Hepatocyte (in vitro differentiated cells): ENCODE measurements around the gene ROBO1. TPM values are rescaled to one million over a fixed set of nuclear protein-coding genes. Genes with fewer than 3 reads are reported as not detected.

Experiments used
- DNase-seq: peaks from one replicate; pipeline ENCODE4 v3.0.0-alpha.2; 2016; ENCODE audit warnings: low spot score
- H2AFZ ChIP-seq: fragments of 200-600 bp; sonication (generic); 2 replicates; pipeline ENCODE4 v1.6.0; 2016; ENCODE audit warnings: antibody characterized with exemption, mild to moderate bottlenecking
- H3K27ac ChIP-seq: fragments of 200-600 bp; sonication (generic); 2 replicates; pipeline ENCODE4 v1.5.1; 2016; ENCODE audit warnings: mild to moderate bottlenecking
- H3K27me3 ChIP-seq: fragments of 200-600 bp; sonication (generic); 2 replicates; pipeline ENCODE4 v1.6.1; 2016
- H3K36me3 ChIP-seq: fragments of 200-600 bp; sonication (generic); replicated peaks from 2 replicates; pipeline ENCODE4 v1.5.1; 2016; ENCODE audit warnings: low read depth; ENCODE audit not compliant: insufficient read depth
- H3K4me1 ChIP-seq: fragments of 200-600 bp; sonication (generic); 2 replicates; pipeline ENCODE4 v1.5.1; 2016; ENCODE audit warnings: mild to moderate bottlenecking, moderate library complexity; ENCODE audit not compliant: insufficient read depth
- H3K4me2 ChIP-seq: fragments of 200-600 bp; sonication (generic); 2 replicates; pipeline ENCODE4 v1.6.0; 2016
- H3K4me3 ChIP-seq: fragments of 200-600 bp; sonication (generic); 2 replicates; pipeline ENCODE4 v1.5.1; 2016; ENCODE audit warnings: mild to moderate bottlenecking
- H3K79me2 ChIP-seq: fragments of 200-600 bp; sonication (generic); 2 replicates; pipeline ENCODE4 v1.6.0; 2017; ENCODE audit warnings: mild to moderate bottlenecking
- H3K9me2 ChIP-seq: fragments of 200-600 bp; sonication (generic); replicated peaks from 2 replicates; pipeline ENCODE4 v1.6.0; 2017; ENCODE audit warnings: mild to moderate bottlenecking; ENCODE audit not compliant: insufficient read depth
- H3K9me3 ChIP-seq: fragments of 200-600 bp; sonication (generic); 2 replicates; pipeline ENCODE4 v1.5.1; 2016; ENCODE audit warnings: low read depth, mild to moderate bottlenecking
- H4K20me1 ChIP-seq: fragments of 200-600 bp; sonication (generic); 2 replicates; pipeline ENCODE4 v1.6.0; 2016; ENCODE audit warnings: mild to moderate bottlenecking; ENCODE audit not compliant: insufficient read depth, poor library complexity, severe bottlenecking
- EZH2 ChIP-seq: fragments of 200-600 bp; sonication (generic); IDR thresholded peaks from 2 replicates; pipeline ENCODE4 v1.6.1; 2016; ENCODE audit warnings: antibody characterized with exemption, mild to moderate bottlenecking, borderline replicate concordance
- EZH2phosphoT487 ChIP-seq: fragments of 200-600 bp; sonication (generic); IDR thresholded peaks from one replicate; pipeline ENCODE4 v1.6.1; 2018; ENCODE audit warnings: antibody characterized with exemption, mild to moderate bottlenecking, low read depth, moderate library complexity; ENCODE audit not compliant: unreplicated experiment, severe bottlenecking
- WGBS: methylation state at CpG from one replicate; pipeline ENCODE4 v1.1.6; 2016; ENCODE audit warnings: low lambda C conversion rate; ENCODE audit errors: missing lambda C conversion rate; 5-methylcytosine and 5-hydroxymethylcytosine counted together
- polyA plus RNA-seq: library from polyadenylated mRNA; unstranded; fragments of >200 nt; fragmentation: Nextera tagmentation; extraction: Ambion mirVana; gene quantifications from 2 replicates; pipeline ENCODE4 v1.2.1, GENCODE V29; 2016
- total RNA-seq: library from RNA; depleted of rRNA; stranded (reverse); fragments of >200 nt; gene quantifications from 2 replicates; pipeline ENCODE4 v1.2.3, GENCODE V29; 2014
- TF ChIP-seq, protein P1 (sequence below): fragments of 200-600 bp; sonication (generic); IDR thresholded peaks from 2 replicates; pipeline ENCODE4 v1.5.1; 2016; ENCODE audit warnings: antibody characterized with exemption, mild to moderate bottlenecking; ENCODE audit not compliant: poor library complexity

The ROBO1 gene
- total and polyA plus RNA-seq, 2 experiments from 2014 or later, result 13.6 to 44.3 TPM

DNA sequence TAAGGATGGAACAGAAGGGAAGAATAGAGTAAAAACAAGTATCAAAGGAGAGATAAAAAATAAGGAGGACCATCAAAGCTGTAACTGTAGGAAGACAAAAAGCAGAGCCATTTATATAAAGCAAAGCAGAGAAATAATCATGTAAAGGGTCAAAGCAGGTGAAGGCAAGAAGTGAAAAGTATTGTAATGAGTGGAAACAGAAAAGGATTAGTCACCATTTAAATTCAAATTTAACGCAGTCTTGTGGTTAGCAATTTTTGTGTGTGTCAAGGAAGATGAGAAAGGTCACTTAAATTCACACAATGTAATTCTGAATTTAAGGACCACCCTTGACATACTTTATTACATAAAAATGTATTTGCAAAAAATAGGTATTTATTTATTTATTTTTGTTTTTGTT is 567.8 kb downstream of the ROBO1 start:
- TF ChIP-seq EZH2, result no peak
- TF ChIP-seq, protein P1, sequence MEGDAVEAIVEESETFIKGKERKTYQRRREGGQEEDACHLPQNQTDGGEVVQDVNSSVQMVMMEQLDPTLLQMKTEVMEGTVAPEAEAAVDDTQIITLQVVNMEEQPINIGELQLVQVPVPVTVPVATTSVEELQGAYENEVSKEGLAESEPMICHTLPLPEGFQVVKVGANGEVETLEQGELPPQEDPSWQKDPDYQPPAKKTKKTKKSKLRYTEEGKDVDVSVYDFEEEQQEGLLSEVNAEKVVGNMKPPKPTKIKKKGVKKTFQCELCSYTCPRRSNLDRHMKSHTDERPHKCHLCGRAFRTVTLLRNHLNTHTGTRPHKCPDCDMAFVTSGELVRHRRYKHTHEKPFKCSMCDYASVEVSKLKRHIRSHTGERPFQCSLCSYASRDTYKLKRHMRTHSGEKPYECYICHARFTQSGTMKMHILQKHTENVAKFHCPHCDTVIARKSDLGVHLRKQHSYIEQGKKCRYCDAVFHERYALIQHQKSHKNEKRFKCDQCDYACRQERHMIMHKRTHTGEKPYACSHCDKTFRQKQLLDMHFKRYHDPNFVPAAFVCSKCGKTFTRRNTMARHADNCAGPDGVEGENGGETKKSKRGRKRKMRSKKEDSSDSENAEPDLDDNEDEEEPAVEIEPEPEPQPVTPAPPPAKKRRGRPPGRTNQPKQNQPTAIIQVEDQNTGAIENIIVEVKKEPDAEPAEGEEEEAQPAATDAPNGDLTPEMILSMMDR, result no peak
- TF ChIP-seq EZH2phosphoT487, result no peak
- H4K20me1 ChIP-seq, result no peaks in the 10 kb centered on the region
- no peaks in the 10 kb centered on the region for H3K9me2 ChIP-seq
- no peaks in the 10 kb centered on the region for H3K36me3 ChIP-seq
- H3K4me2 ChIP-seq, result no peak overlapping the region
- H2AFZ ChIP-seq, result no peak overlapping the region
- no peaks in the 10 kb centered on the region for H3K4me1 ChIP-seq
- H3K4me3 ChIP-seq, result no peak overlapping the region
- H3K27me3 ChIP-seq, result no peaks in the 10 kb centered on the region
- DNase-seq, result no peak
- no peak overlapping the region for H3K27ac ChIP-seq
- 68% methylated on average over 1 of the region's 1 CpG for WGBS
- no peaks in the 10 kb centered on the region for H3K9me3 ChIP-seq
- H3K79me2 ChIP-seq, result no peaks in the 10 kb centered on the region

DNA sequence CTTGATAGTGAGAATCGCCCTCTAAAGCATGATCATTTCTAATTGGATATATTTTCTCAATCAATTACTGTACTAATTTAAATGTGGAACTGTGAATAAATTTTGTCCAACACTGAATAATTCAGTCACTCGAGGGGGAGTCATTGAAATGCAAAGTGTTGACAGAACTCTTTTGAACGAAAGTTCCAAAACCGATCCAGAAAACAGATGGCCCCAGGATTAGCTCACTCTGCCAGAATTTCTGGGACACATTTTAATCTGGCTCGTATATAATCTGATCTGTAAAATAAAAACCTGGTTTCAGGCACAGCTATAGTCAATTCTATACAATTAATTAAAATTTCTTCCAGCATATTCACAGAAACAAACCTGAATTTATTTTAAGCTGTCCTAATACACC is 580.4 kb downstream of the ROBO1 start:
- no peaks in the 10 kb centered on the region for H3K79me2 ChIP-seq
- no peak overlapping the region for H3K27ac ChIP-seq
- H3K27me3 ChIP-seq, result no peaks in the 10 kb centered on the region
- 74% methylated on average over 5 of the region's 5 CpGs for WGBS
- H3K36me3 ChIP-seq, result no peaks in the 10 kb centered on the region
- H3K4me3 ChIP-seq, result no peak overlapping the region
- no peaks in the 10 kb centered on the region for H3K9me3 ChIP-seq
- H3K9me2 ChIP-seq, result no peaks in the 10 kb centered on the region
- no peak overlapping the region for H3K4me2 ChIP-seq
- no peaks in the 10 kb centered on the region for H3K4me1 ChIP-seq
- no peak overlapping the region for H2AFZ ChIP-seq
- H4K20me1 ChIP-seq, result no peaks in the 10 kb centered on the region
- DNase-seq, result no peak
- TF ChIP-seq EZH2phosphoT487 (no peak), EZH2 (no peak)
- TF ChIP-seq, protein P1, result no peak

DNA sequence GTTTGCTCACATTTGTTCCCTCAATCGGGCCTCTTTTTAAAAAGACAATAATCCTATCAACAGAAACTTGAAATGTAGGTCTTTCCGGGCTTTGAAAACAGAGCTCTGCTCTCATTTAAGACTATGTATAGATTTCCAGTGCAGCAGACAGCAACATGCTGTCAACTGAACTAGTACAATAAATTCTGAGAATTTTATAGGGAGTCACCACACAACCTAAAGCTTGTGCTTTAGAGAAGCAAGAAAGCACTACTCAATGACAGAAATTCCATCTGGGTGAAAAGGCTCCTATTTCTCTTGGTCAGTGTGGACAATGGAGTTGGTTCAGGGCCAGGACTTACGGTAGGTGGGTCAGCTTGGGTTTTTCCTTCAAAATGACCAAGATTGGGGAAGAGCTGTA is 583.5 kb downstream of the ROBO1 start:
- H3K9me2 ChIP-seq, result no peaks in the 10 kb centered on the region
- no peaks in the 10 kb centered on the region for H3K27me3 ChIP-seq
- WGBS, result 29% methylated on average over 3 of the region's 3 CpGs
- H3K4me1 ChIP-seq, result no peaks in the 10 kb centered on the region
- DNase-seq, result no peak
- no peaks in the 10 kb centered on the region for H3K36me3 ChIP-seq
- TF ChIP-seq EZH2 (no peak), EZH2phosphoT487 (no peak)
- TF ChIP-seq, protein P1, result no peak
- no peaks in the 10 kb centered on the region for H3K9me3 ChIP-seq
- H3K27ac ChIP-seq, result no peak overlapping the region
- H3K4me3 ChIP-seq, result no peak overlapping the region
- H3K4me2 ChIP-seq, result peak overlapping the region; percentile 55
- H2AFZ ChIP-seq, result peak overlapping the region; percentile 19
- no peaks in the 10 kb centered on the region for H4K20me1 ChIP-seq
- no peaks in the 10 kb centered on the region for H3K79me2 ChIP-seq

DNA sequence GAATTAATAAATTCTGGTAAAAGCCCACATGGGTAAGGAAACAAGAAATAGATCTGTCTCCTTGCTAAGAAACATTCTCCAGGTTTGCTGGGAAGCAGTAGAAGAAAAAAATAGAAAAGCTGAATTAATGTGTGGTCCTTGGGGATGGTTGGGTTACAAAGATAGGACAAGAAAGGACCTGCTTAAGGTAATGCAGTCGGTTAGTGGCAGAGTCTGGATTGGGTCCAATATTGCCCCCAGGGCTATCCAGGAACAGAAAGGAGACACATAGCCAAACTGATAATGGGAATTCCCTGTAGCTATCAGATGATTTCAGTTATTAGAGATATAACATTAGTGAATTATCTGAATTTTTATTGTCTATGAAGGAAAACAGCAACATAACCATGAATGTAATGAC is 584.3 kb downstream of the ROBO1 start:
- no peak overlapping the region for H3K4me3 ChIP-seq
- no peaks in the 10 kb centered on the region for H3K9me3 ChIP-seq
- H4K20me1 ChIP-seq, result no peaks in the 10 kb centered on the region
- no peaks in the 10 kb centered on the region for H3K27me3 ChIP-seq
- TF ChIP-seq EZH2phosphoT487 (no peak), EZH2 (no peak)
- TF ChIP-seq, protein P1, result no peak
- no peaks in the 10 kb centered on the region for H3K79me2 ChIP-seq
- no peaks in the 10 kb centered on the region for H3K9me2 ChIP-seq
- no peaks in the 10 kb centered on the region for H3K4me1 ChIP-seq
- WGBS, result 79% methylated on average over 1 of the region's 1 CpG
- no peaks in the 10 kb centered on the region for H3K36me3 ChIP-seq
- H3K27ac ChIP-seq, result no peak overlapping the region
- no peak overlapping the region for H2AFZ ChIP-seq
- no peak for DNase-seq
- H3K4me2 ChIP-seq, result peak overlapping the region; percentile 55
